HEK293 (cell line): ENCODE measurements around the gene TMEM164.

Experiments
- CTCF ChIA-PET: fragments of 350-600 bp; formaldehyde crosslinking; extraction: SDS; loops from one replicate; lab custom pipeline; 2021; ENCODE audit warnings: antibody characterized with exemption; lab: Yijun Ruan, JAX
- POLR2A ChIA-PET: fragments of 300-600 bp; formaldehyde crosslinking; extraction: SDS; loops from one replicate; lab custom pipeline; 2020; ENCODE audit warnings: antibody characterized with exemption, inconsistent platforms; lab: Yijun Ruan, JAX
- H3K27ac ChIP-seq: fragments of 200-500 bp; sonication (Bioruptor generic); 2 replicates; pipeline ENCODE4 v1.5.1; 2014; ENCODE audit warnings: low read depth, low read length, control low read depth, inconsistent platforms; ENCODE audit errors: extremely low read depth
- H3K36me3 ChIP-seq, 2 experiments: fragments of 200-500 bp in 1 of 2; sonication (Bioruptor generic) in 1 of 2; 1 replicate in 1 of 2; 2 replicates in 1 of 2; pipeline ENCODE4 v1.5.1; 2014 to 2017; ENCODE audit warnings: inconsistent platforms in 2 of 2, low read length in 2 of 2; ENCODE audit not compliant: control insufficient read depth in 2 of 2, insufficient read depth in 1 of 2
- H3K4me1 ChIP-seq: fragments of 200-500 bp; sonication (Bioruptor generic); 2 replicates; pipeline ENCODE4 v1.5.1; 2014; ENCODE audit warnings: mild to moderate bottlenecking, low read length, inconsistent platforms; ENCODE audit not compliant: control insufficient read depth, insufficient read depth
- H3K4me3 ChIP-seq: 2 replicates; pipeline ENCODE4 v1.5.1; 2011; ENCODE audit warnings: low read depth, mild to moderate bottlenecking, control low read depth, low read length, moderate library complexity
- H3K9me3 ChIP-seq: fragments of 200-500 bp; sonication (Bioruptor generic); 2 replicates; pipeline ENCODE4 v1.5.1; 2014; ENCODE audit warnings: low read depth, low read length, inconsistent platforms; ENCODE audit not compliant: control insufficient read depth, insufficient read depth
- EGR2 ChIP-seq: fragments of 450-650 bp; formaldehyde crosslinking; IDR thresholded peaks from 2 replicates; pipeline ENCODE4 v1.5.1; 2016; ENCODE audit warnings: low read depth, missing biosample characterization, missing genetic modification characterization
- GLIS2 ChIP-seq: fragments of 450-650 bp; formaldehyde crosslinking; IDR thresholded peaks from 2 replicates; pipeline ENCODE4 v1.5.1; 2016; ENCODE audit warnings: missing biosample characterization, missing genetic modification characterization
- HOXC10 ChIP-seq: sonication (generic); formaldehyde crosslinking; IDR thresholded peaks from 2 replicates; pipeline ENCODE4 v1.8.1; 2023; ENCODE audit warnings: mild to moderate bottlenecking, missing genetic modification reagents
- IKZF3 ChIP-seq: fragments of 450-650 bp; IDR thresholded peaks from 2 replicates; pipeline ENCODE4 v1.5.0; 2018; ENCODE audit warnings: missing biosample characterization, mild to moderate bottlenecking, missing genetic modification characterization, moderate library complexity
- KLF7 ChIP-seq: fragments of 450-650 bp; formaldehyde crosslinking; IDR thresholded peaks from 2 replicates; pipeline ENCODE4 v1.5.1; 2016; ENCODE audit warnings: missing biosample characterization, missing genetic modification characterization, borderline replicate concordance
- MEIS1 ChIP-seq: sonication (generic); formaldehyde crosslinking; IDR thresholded peaks from 2 replicates; pipeline ENCODE4 v1.8.1; 2022; ENCODE audit warnings: missing genetic modification reagents, mild to moderate bottlenecking, borderline replicate concordance
- MYNN ChIP-seq: fragments of 450-650 bp; formaldehyde crosslinking; IDR thresholded peaks from 2 replicates; pipeline ENCODE4 v1.5.1; 2016; ENCODE audit warnings: missing biosample characterization, missing genetic modification characterization, borderline replicate concordance
- SCRT2 ChIP-seq: fragments of 450-650 bp; formaldehyde crosslinking; IDR thresholded peaks from 2 replicates; pipeline ENCODE4 v1.5.1; 2016; ENCODE audit warnings: missing biosample characterization, missing genetic modification characterization
- ZFHX2 ChIP-seq: fragments of 450-650 bp; formaldehyde crosslinking; conservative IDR thresholded peaks from 2 replicates; pipeline ENCODE4 v1.5.1; 2016; ENCODE audit warnings: missing biosample characterization, missing genetic modification characterization
- ZNF2 ChIP-seq: fragments of 450-650 bp; formaldehyde crosslinking; IDR thresholded peaks from 2 replicates; pipeline ENCODE4 v1.5.1; 2016; ENCODE audit warnings: missing biosample characterization, missing genetic modification characterization
- ZNF221 ChIP-seq: fragments of 450-650 bp; formaldehyde crosslinking; IDR thresholded peaks from 2 replicates; pipeline ENCODE4 v1.5.1; 2017; ENCODE audit warnings: missing biosample characterization, missing genetic modification characterization, borderline replicate concordance
- ZNF266 ChIP-seq: fragments of 450-650 bp; formaldehyde crosslinking; IDR thresholded peaks from 2 replicates; pipeline ENCODE4 v1.5.1; 2016; ENCODE audit warnings: missing biosample characterization, missing genetic modification characterization, low read depth
- ZNF37A ChIP-seq: fragments of 450-650 bp; IDR thresholded peaks from 2 replicates; pipeline ENCODE4 v1.5.1; 2018; ENCODE audit warnings: missing biosample characterization, missing genetic modification characterization
- ZNF391 ChIP-seq: fragments of 450-650 bp; formaldehyde crosslinking; IDR thresholded peaks from 2 replicates; pipeline ENCODE4 v1.5.1; 2016; ENCODE audit warnings: low read depth, missing biosample characterization, missing genetic modification characterization, borderline replicate concordance
- ZNF423 ChIP-seq: fragments of 450-650 bp; formaldehyde crosslinking; IDR thresholded peaks from 2 replicates; pipeline ENCODE4 v1.5.1; 2016; ENCODE audit warnings: missing biosample characterization, missing genetic modification characterization
- ZNF426 ChIP-seq: fragments of 450-650 bp; formaldehyde crosslinking; IDR thresholded peaks from 2 replicates; pipeline ENCODE4 v1.5.1; 2017; ENCODE audit warnings: missing biosample characterization, missing genetic modification characterization, mild to moderate bottlenecking, inconsistent platforms, moderate library complexity
- ZNF521 ChIP-seq: fragments of 450-650 bp; formaldehyde crosslinking; IDR thresholded peaks from 2 replicates; pipeline ENCODE4 v1.5.1; 2017; ENCODE audit warnings: missing biosample characterization, mild to moderate bottlenecking, missing genetic modification characterization
- ZNF654 ChIP-seq: fragments of 450-650 bp; formaldehyde crosslinking; IDR thresholded peaks from 2 replicates; pipeline ENCODE4 v1.5.1; 2016; ENCODE audit warnings: low read depth, missing biosample characterization, missing genetic modification characterization
- ZNF670 ChIP-seq: fragments of 450-650 bp; formaldehyde crosslinking; IDR thresholded peaks from 2 replicates; pipeline ENCODE4 v1.5.1; 2016; ENCODE audit warnings: missing biosample characterization, missing genetic modification characterization, low read depth
- ZNF830 ChIP-seq: fragments of 450-650 bp; IDR thresholded peaks from 2 replicates; pipeline ENCODE4 v1.5.0; 2018; ENCODE audit warnings: missing biosample characterization, missing genetic modification characterization, low read depth, mild to moderate bottlenecking, moderate library complexity
- ZXDB ChIP-seq: fragments of 450-650 bp; formaldehyde crosslinking; IDR thresholded peaks from 2 replicates; pipeline ENCODE4 v1.5.1; 2016; ENCODE audit warnings: missing biosample characterization, missing genetic modification characterization
- TF ChIP-seq, protein P1 (sequence below): fragments of 450-650 bp; formaldehyde crosslinking; IDR thresholded peaks from 2 replicates; pipeline ENCODE4 v1.5.1; 2016; ENCODE audit warnings: missing biosample characterization, missing genetic modification characterization, borderline replicate concordance
- TF ChIP-seq, protein P2 (sequence below): fragments of 450-650 bp; formaldehyde crosslinking; IDR thresholded peaks from 2 replicates; pipeline ENCODE4 v1.5.1; 2016; ENCODE audit warnings: missing biosample characterization, missing genetic modification characterization
- TF ChIP-seq, protein P3 (sequence below): fragments of 450-650 bp; formaldehyde crosslinking; IDR thresholded peaks from 2 replicates; pipeline ENCODE4 v1.5.1; 2016; ENCODE audit warnings: missing biosample characterization, missing genetic modification characterization
- TF ChIP-seq, protein P4 (sequence below): fragments of 450-650 bp; formaldehyde crosslinking; IDR thresholded peaks from 2 replicates; pipeline ENCODE4 v1.5.1; 2016; ENCODE audit warnings: missing biosample characterization, missing genetic modification characterization

TMEM164 gene

DNA sequence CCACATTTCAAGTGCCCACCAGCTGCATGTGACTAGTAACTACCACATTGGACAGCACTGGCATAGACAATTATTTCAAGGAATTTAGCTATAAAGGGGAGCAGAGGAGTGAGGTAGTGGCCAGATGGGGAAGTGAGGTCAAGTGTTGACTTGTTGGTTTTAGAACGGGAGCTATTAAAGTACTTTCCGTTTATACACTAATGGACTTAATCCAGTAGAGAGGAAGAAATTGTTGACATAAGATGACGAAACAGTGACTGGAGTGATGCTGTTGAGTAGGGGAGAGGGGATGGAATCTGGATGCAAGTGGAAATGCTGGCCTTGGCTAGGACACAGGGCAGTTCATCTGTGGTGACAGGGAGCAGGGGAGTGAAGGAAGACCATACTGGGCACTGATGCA is 160.6 kb downstream of the TMEM164 start:
- ChIA-PET POLR2A (no interaction called here), CTCF (interaction anchor here (0.6 to 20.8 kb wide), 7 partner anchors 9 to 684 kb away, joined by 3 to 576 read pairs (median 5); no protein-coding TSS in a partner anchor)
- no peak for TF ChIP-seq ZNF830 (tag by site-specific recombination)
- no peaks in the 10 kb centered on the region for H3K9me3 ChIP-seq
- H3K27ac ChIP-seq: no peak overlapping the region
- no peaks in the 10 kb centered on the region for H3K4me1 ChIP-seq
- H3K4me3 ChIP-seq: no peak overlapping the region
- H3K36me3 ChIP-seq: no peaks in the 10 kb centered on the region

DNA sequence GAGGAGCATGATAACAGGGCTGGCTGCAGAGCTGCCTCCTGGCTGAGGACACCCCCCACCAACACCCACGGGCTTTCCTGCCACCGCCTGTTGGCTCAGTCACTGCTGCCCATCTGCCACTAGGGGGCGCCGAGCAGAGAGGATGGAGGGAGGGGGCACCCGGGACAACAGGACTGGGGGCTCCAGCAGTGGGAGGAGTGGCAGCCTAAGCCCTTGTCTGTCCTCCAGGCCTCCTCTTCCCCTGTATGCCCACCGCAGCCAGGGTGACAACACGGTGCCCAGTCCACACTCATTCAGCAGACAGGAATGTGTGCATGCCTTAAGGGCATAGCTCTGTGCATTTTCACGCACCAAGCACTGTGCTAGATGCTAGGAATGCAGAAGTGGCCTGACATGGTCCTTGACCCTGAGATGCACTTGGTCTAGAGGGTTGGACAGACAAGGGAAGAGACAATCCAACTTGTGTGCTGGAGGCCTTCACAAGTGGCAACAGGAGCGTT is 165.1 kb downstream of the TMEM164 start:
- Histone ChIP-seq H3K4me1 (no peaks in the 10 kb centered on the region), H3K27ac (no peak overlapping the region), H3K9me3 (no peaks in the 10 kb centered on the region), H3K4me3 (no peak overlapping the region), H3K36me3 (no peaks in the 10 kb centered on the region)
- CTCF ChIA-PET: interaction anchor here (0.5 to 20.8 kb wide), 18 partner anchors 10 to 823 kb away, joined by 3 to 576 read pairs (median 4); no protein-coding TSS in a partner anchor
- POLR2A ChIA-PET: no interaction called here
- TF ChIP-seq, protein P1, sequence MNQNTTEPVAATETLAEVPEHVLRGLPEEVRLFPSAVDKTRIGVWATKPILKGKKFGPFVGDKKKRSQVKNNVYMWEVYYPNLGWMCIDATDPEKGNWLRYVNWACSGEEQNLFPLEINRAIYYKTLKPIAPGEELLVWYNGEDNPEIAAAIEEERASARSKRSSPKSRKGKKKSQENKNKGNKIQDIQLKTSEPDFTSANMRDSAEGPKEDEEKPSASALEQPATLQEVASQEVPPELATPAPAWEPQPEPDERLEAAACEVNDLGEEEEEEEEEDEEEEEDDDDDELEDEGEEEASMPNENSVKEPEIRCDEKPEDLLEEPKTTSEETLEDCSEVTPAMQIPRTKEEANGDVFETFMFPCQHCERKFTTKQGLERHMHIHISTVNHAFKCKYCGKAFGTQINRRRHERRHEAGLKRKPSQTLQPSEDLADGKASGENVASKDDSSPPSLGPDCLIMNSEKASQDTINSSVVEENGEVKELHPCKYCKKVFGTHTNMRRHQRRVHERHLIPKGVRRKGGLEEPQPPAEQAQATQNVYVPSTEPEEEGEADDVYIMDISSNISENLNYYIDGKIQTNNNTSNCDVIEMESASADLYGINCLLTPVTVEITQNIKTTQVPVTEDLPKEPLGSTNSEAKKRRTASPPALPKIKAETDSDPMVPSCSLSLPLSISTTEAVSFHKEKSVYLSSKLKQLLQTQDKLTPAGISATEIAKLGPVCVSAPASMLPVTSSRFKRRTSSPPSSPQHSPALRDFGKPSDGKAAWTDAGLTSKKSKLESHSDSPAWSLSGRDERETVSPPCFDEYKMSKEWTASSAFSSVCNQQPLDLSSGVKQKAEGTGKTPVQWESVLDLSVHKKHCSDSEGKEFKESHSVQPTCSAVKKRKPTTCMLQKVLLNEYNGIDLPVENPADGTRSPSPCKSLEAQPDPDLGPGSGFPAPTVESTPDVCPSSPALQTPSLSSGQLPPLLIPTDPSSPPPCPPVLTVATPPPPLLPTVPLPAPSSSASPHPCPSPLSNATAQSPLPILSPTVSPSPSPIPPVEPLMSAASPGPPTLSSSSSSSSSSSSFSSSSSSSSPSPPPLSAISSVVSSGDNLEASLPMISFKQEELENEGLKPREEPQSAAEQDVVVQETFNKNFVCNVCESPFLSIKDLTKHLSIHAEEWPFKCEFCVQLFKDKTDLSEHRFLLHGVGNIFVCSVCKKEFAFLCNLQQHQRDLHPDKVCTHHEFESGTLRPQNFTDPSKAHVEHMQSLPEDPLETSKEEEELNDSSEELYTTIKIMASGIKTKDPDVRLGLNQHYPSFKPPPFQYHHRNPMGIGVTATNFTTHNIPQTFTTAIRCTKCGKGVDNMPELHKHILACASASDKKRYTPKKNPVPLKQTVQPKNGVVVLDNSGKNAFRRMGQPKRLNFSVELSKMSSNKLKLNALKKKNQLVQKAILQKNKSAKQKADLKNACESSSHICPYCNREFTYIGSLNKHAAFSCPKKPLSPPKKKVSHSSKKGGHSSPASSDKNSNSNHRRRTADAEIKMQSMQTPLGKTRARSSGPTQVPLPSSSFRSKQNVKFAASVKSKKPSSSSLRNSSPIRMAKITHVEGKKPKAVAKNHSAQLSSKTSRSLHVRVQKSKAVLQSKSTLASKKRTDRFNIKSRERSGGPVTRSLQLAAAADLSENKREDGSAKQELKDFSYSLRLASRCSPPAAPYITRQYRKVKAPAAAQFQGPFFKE (tag by site-specific recombination): no peak
- TF ChIP-seq KLF7 (tag by site-specific recombination) (no peak), SCRT2 (peak; percentile 66), EGR2 (tag by site-specific recombination) (peak; percentile 59; the same call in 1 of the 2 replicates), ZNF426 (no peak), ZNF2 (tag by site-specific recombination) (peak; percentile 23; the same call in 1 of the 2 replicates), HOXC10 (CRISPR knock-in tag) (no peak), ZNF670 (tag by site-specific recombination) (no peak), ZNF266 (tag by site-specific recombination) (no peak), ZXDB (no peak), ZNF521 (no peak), ZNF423 (tag by site-specific recombination) (no peak), ZNF654 (peak; percentile 35), MYNN (tag by site-specific recombination) (no peak), IKZF3 (tag by site-specific recombination) (no peak), GLIS2 (peak; percentile 48; the same call in 1 of the 2 replicates), MEIS1 (CRISPR knock-in tag) (no peak), ZNF221 (no peak), ZNF391 (tag by site-specific recombination) (no peak), ZFHX2 (tag by site-specific recombination) (peak; percentile 78), ZNF37A (tag by site-specific recombination) (no peak)
- TF ChIP-seq, protein P2, sequence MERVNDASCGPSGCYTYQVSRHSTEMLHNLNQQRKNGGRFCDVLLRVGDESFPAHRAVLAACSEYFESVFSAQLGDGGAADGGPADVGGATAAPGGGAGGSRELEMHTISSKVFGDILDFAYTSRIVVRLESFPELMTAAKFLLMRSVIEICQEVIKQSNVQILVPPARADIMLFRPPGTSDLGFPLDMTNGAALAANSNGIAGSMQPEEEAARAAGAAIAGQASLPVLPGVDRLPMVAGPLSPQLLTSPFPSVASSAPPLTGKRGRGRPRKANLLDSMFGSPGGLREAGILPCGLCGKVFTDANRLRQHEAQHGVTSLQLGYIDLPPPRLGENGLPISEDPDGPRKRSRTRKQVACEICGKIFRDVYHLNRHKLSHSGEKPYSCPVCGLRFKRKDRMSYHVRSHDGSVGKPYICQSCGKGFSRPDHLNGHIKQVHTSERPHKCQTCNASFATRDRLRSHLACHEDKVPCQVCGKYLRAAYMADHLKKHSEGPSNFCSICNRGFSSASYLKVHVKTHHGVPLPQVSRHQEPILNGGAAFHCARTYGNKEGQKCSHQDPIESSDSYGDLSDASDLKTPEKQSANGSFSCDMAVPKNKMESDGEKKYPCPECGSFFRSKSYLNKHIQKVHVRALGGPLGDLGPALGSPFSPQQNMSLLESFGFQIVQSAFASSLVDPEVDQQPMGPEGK: peak; percentile 81
- TF ChIP-seq, protein P3, sequence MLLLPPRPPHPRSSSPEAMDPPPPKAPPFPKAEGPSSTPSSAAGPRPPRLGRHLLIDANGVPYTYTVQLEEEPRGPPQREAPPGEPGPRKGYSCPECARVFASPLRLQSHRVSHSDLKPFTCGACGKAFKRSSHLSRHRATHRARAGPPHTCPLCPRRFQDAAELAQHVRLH (tag by site-specific recombination): no peak
- TF ChIP-seq, protein P4, sequence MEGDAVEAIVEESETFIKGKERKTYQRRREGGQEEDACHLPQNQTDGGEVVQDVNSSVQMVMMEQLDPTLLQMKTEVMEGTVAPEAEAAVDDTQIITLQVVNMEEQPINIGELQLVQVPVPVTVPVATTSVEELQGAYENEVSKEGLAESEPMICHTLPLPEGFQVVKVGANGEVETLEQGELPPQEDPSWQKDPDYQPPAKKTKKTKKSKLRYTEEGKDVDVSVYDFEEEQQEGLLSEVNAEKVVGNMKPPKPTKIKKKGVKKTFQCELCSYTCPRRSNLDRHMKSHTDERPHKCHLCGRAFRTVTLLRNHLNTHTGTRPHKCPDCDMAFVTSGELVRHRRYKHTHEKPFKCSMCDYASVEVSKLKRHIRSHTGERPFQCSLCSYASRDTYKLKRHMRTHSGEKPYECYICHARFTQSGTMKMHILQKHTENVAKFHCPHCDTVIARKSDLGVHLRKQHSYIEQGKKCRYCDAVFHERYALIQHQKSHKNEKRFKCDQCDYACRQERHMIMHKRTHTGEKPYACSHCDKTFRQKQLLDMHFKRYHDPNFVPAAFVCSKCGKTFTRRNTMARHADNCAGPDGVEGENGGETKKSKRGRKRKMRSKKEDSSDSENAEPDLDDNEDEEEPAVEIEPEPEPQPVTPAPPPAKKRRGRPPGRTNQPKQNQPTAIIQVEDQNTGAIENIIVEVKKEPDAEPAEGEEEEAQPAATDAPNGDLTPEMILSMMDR (tag by site-specific recombination): peak; percentile 60
